ENCODE results near the gene RPL22. TPM values are rescaled to one million over a fixed set of nuclear protein-coding genes. Genes with fewer than 3 reads are reported as not detected.
"Not testable (repeated sequence)": the region's sequence is repeated elsewhere in the genome, so short reads cannot be mapped to it uniquely, and the experiment has no call there.

The RPL22 gene
- total RNA-seq, 4 donors from 2014 or later = 75.5 to 237 (median 192) TPM

GRCh38 chr1:6220236-6220635, 20.8 kb upstream of the RPL22 start:
- Histone ChIP-seq H3K27me3 (no peaks in the 10 kb centered on the region), H3K27ac (peak overlapping the region; percentile 74 to 85 (median 80)), H3K9me3 (no peaks in the 10 kb centered on the region), H3K4me1 (peaks cover 0 to 48% (median 24%) of the 10 kb centered on the region in 3 donors), H3K36me3 (peaks cover 0 to 57% (median 15%) of the 10 kb centered on the region in 3 donors), H3K4me3 (no peak overlapping the region)
- TF ChIP-seq, protein P1, sequence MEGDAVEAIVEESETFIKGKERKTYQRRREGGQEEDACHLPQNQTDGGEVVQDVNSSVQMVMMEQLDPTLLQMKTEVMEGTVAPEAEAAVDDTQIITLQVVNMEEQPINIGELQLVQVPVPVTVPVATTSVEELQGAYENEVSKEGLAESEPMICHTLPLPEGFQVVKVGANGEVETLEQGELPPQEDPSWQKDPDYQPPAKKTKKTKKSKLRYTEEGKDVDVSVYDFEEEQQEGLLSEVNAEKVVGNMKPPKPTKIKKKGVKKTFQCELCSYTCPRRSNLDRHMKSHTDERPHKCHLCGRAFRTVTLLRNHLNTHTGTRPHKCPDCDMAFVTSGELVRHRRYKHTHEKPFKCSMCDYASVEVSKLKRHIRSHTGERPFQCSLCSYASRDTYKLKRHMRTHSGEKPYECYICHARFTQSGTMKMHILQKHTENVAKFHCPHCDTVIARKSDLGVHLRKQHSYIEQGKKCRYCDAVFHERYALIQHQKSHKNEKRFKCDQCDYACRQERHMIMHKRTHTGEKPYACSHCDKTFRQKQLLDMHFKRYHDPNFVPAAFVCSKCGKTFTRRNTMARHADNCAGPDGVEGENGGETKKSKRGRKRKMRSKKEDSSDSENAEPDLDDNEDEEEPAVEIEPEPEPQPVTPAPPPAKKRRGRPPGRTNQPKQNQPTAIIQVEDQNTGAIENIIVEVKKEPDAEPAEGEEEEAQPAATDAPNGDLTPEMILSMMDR (IDR thresholded peaks at IDR 0.05) = no peak
- TF ChIP-seq POLR2A (IDR thresholded peaks at IDR 0.05) = no peak
- intact Hi-C loops (cut with DNase I) = no loop called here
- no peak for DNase-seq
- 45 to 50% methylated on average over 1 to 4 of the region's 8 CpGs for WGBS, 2 donors

- peaks cover 0 to 51% (median 10%) of the 10 kb centered on the region in 3 donors for H3K36me3 ChIP-seq
- intact Hi-C loops (cut with DNase I); DNase-seq: not testable (repeated sequence)
Measured at GRCh38 chr1:6219641-6220040, 20.2 kb upstream of the RPL22 start.

DNA sequence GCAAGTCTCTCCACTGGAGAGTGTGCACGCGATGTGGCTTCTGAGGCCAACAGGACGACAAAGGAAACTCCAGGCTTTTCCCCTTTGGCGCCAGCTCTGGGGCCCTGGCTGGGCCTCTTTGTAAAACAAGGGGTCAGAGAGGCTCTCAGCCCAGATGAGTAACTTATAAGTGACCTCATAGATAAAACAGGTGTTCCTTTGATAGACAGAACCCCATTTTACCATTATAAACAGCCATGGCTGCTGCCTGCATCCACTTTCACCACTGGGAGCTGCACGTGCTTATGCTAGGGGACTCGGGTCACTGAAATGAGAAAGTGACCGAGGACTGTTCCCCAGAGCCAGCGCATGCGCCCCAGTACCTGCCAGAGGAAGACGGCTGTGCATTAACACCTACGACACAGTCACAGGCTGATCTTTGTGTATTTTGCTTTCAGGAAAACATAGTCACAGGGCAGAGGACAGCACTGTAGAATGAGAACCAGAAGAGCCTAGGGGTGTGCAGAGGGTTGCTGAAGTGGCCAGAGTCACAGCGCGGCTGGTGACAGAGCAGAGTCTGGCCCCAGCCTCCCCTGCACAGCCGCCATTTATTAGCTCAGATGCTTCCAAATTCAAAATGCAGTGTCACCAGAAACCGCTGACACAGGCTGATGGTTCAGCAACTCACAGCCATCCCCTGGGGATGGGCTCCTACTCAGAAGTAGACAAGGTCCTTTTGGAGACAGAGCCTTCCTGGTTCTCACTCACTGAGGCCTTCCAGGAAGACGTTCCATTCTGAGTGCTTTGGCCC, 19.2 kb upstream of the RPL22 start:
- H3K4me3 ChIP-seq = no peak overlapping the region
- H3K36me3 ChIP-seq = peaks cover 0 to 40% (median 2%) of the 10 kb centered on the region in 3 donors
- no peaks in the 10 kb centered on the region for H3K9me3 ChIP-seq
- peak overlapping the region in 2 of 4 donors; percentile 74 to 80 for H3K27ac ChIP-seq
- DNase-seq = no peak
- no peak for TF ChIP-seq POLR2A (IDR thresholded peaks at IDR 0.05)
- TF ChIP-seq, protein P1 (IDR thresholded peaks at IDR 0.05) = no peak
- intact Hi-C loops (cut with DNase I) = no loop called here
- peaks cover 0 to 46% (median 23%) of the 10 kb centered on the region in 3 donors for H3K4me1 ChIP-seq
- H3K27me3 ChIP-seq = no peaks in the 10 kb centered on the region
- WGBS, 2 donors = 83 to 90% methylated on average over 10 to 15 of the region's 16 CpGs

More at GRCh38 chr1:6219641-6220040, 20.2 kb upstream of the RPL22 start:
- WGBS, 2 donors = 74 to 100% methylated on average over 5 to 11 of the region's 11 CpGs
- H3K9me3 ChIP-seq, H3K4me3 ChIP-seq, H3K27me3 ChIP-seq: not testable (repeated sequence)
- Histone ChIP-seq H3K27ac (peak overlapping the region; percentile 74 to 85 (median 80)), H3K4me1 (peaks cover 0 to 48% (median 24%) of the 10 kb centered on the region in 3 donors)

- H3K9me3 ChIP-seq = no peaks in the 10 kb centered on the region
- peaks cover 0 to 65% (median 0%) of the 10 kb centered on the region in 3 donors for H3K36me3 ChIP-seq
- WGBS, 2 donors = 57 to 87% methylated on average over 8 to 11 of the region's 20 CpGs
- TF ChIP-seq, protein P1 (IDR thresholded peaks at IDR 0.05) = no peak
- TF ChIP-seq POLR2A (IDR thresholded peaks at IDR 0.05) = no peak
- peaks cover 7 to 25% (median 13%) of the 10 kb centered on the region in 3 donors for H3K4me1 ChIP-seq
- intact Hi-C loops (cut with DNase I) = no loop called here
- DNase-seq = no peak
- H3K4me3 ChIP-seq = no peak overlapping the region
- peaks cover 0 to 4% (median 0%) of the 10 kb centered on the region in 4 donors for H3K27me3 ChIP-seq
- H3K27ac ChIP-seq = no peak overlapping the region
Measured at GRCh38 chr1:6212193-6212959, 13.0 kb upstream of the RPL22 start.

DNA sequence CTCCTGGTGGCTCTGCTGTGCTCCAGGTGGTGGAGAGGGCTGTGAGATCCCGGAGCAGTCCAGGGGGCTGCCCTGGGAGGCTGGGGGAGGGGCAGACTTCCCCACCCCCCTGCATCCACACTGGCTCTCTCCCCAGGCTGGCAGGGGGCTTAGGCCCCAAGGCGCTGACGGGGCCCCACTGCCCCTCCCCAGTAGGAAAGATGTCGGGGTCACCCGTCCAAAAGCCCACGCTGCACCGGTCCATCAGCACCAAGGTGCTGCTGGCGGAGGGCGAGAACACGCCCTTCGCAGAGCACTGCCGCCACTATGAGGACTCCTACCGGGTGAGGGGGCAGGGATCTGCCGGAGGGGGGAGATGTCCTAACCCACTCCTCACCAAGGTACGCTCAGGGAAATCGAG, 12.3 kb upstream of the RPL22 start:
- H3K36me3 ChIP-seq = peaks cover 0 to 58% (median 0%) of the 10 kb centered on the region in 3 donors
- 87% methylated on average over 6 of the region's 16 CpGs; no CpG with 5 or more reads in 1 of the 2 donors for WGBS, 2 donors
- DNase-seq = no peak
- H3K27me3 ChIP-seq = peaks cover 0 to 11% (median 0%) of the 10 kb centered on the region in 4 donors
- no peak overlapping the region for H3K27ac ChIP-seq
- TF ChIP-seq, protein P1 (IDR thresholded peaks at IDR 0.05) = no peak
- no peak for TF ChIP-seq POLR2A (IDR thresholded peaks at IDR 0.05)
- H3K4me3 ChIP-seq = no peak overlapping the region
- H3K9me3 ChIP-seq = no peaks in the 10 kb centered on the region
- H3K4me1 ChIP-seq = peaks cover 11 to 31% (median 19%) of the 10 kb centered on the region in 3 donors
- intact Hi-C loops (cut with DNase I) = no loop called here

Data from esophagus squamous epithelium (tissue), 5 donors.